AG10803 (cell line): ENCODE results near the gene SLC6A12.

Experiments
- DNase-seq: peaks from one replicate; pipeline ENCODE4 v3.0.0; 2010; ENCODE audit warnings: low read depth
- H3K4me3 ChIP-seq: 2 replicates; pipeline ENCODE4 v1.5.1; 2011; ENCODE audit warnings: mild to moderate bottlenecking, low read length, control low read depth
- CTCF ChIP-seq: conservative IDR thresholded peaks from 2 replicates; pipeline ENCODE4 v1.5.1; 2011; ENCODE audit warnings: mild to moderate bottlenecking, low read length, control low read depth, inconsistent platforms

The SLC6A12 gene

DNA sequence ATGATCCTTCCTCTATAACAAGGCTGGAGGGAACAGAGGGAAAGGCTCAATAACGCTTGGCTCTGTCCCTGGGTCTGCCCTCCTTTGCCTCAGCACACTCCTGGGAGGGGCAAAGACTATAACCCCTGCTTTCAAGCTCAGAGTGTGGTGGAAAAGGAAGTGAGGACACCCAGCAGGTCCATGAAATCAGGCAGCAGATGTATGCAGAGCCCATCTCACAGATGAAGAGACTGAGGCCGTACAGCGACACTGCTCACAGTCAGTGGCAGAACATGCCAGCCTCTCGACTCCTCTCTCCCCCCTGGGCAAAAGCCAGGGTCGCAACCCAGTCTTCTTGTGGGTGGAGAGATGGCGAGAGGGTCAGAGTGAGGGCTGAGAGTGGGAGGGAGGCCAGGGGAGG, 39.8 kb downstream of the SLC6A12 start:
- no peak for DNase-seq
- H3K4me3 ChIP-seq = no peak overlapping the region
- no peak for TF ChIP-seq CTCF

- TF ChIP-seq CTCF = no peak
- no peak for DNase-seq
- H3K4me3 ChIP-seq = no peak overlapping the region
Measured at GRCh38 chr12:172732-173161, 41.2 kb downstream of the SLC6A12 start.

- TF ChIP-seq CTCF = no peak
Measured at GRCh38 chr12:171743-172676, 41.9 kb downstream of the SLC6A12 start.

DNA sequence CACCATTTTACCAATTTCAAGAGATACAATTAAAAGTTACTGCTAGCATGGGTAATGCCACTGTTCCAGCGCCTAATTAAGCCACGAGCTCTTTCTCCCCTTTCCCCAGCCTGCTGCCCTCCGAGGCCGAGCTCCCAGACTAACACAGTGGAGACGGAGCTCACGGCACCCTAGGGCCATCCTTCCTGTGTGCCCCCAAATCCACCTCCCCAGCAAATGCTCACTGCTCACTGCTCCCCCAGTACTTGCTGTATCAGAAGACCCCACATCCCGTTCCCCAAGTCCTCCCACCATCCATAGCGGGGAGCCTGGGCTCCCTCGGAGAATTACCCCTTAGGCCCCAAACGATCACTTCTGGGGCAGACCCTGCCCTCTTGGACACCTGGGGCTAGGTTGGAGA, 42.7 kb downstream of the SLC6A12 start:
- no peak overlapping the region for H3K4me3 ChIP-seq
- no peak for DNase-seq
- TF ChIP-seq CTCF = no peak

More at GRCh38 chr12:171743-172676, 41.9 kb downstream of the SLC6A12 start:
- no peak for DNase-seq
- H3K4me3 ChIP-seq = no peak overlapping the region

- TF ChIP-seq CTCF = no peak
- DNase-seq = no peak
- no peak overlapping the region for H3K4me3 ChIP-seq
Measured at GRCh38 chr12:170371-171225, 43.4 kb downstream of the SLC6A12 start.

DNA sequence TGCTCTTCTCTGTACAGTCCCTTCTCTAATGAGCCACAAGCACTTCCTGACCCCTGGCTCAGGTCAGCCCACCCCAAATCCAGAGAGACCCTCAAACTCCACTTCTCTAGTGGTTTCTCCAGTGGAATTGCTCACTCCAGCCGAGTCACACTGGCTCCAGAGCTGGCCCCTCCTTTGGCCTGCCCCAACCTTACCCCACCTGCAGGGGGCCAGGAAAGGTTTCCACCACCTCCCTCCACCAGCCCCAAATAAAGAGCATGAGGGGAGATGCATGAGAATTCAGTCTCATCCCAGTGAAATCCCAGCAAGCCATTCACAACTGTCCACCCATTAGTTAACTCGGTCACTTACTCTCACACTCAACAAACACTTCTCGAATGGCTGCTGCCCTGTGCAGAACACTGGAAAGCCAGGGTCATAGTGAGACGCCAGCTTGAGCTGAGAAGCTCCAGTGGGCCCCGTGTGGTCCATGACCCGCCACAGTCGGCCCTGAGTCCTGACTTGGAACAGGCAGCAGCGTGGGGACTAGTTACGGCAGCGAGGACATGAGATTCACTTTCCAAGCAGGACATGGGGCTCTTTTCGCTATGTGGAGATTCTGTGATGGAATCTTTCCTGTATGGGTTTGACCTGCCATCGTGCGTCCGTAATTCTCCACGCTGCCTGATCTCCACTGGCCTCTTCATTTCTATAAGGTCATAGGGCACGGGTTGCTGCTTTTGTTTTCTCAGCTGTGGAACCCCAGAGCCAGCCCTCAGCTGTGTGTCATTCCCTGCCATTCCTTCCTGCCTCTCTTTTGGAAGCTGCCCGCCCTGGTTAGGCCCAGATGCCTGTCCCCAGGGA, 44.2 kb downstream of the SLC6A12 start:
- TF ChIP-seq CTCF = no peak
- no peak for DNase-seq
- H3K4me3 ChIP-seq = no peak overlapping the region
